Astrocyte of the hippocampus (primary cell): Measurements from ENCODE around the gene MFSD6.
A peak's percentile ranks its signal among the peaks of the same experiment; 100 is the strongest.
"Not testable (repeated sequence)": the region's sequence is repeated elsewhere in the genome, so short reads cannot be mapped to it uniquely, and the experiment has no call there.

Source experiments
- DNase-seq: peaks from one replicate; pipeline ENCODE4 v3.0.0; 2011; ENCODE audit warnings: low read depth, low spot score

MFSD6 gene

DNA sequence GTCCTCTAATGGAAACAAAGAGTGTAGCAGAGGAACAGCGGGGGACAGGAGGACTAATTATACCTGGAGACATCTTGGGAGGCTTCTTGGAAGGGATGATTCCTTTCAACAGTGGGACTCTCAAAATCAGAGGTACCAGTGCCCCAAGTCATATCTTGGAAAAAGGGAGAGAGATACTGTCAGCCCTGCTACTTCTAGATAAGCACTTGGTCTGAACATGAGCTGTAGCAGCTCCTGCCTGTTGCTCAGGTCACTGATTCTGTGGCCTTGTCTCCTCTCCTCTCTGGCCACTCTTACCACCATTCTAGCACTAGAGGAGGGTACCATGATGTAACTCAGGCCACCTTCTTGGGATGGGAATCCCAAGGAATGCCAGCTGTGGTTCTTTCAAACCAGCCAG is 54.5 kb downstream of the MFSD6 start:
- DNase-seq = no peak

DNA sequence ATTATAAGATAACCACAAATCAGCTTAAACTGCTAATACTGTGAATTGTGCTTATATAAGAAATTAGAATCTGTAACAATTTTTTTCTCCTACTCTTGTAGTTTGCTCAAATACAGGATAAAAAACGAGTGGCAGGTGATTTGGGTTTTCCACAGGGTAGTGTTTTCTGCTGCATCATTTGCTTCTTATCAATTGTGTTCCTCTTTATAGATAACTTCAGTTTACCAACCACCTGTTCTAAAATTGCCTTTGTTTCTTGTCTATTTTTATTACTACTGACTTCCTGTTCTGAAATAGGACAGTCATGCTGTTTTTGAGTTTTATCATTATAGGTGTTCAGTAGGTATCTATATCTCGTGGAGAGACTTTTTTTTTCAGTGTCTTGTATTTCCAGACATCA is 56.9 kb downstream of the MFSD6 start:
- no peak for DNase-seq

DNA sequence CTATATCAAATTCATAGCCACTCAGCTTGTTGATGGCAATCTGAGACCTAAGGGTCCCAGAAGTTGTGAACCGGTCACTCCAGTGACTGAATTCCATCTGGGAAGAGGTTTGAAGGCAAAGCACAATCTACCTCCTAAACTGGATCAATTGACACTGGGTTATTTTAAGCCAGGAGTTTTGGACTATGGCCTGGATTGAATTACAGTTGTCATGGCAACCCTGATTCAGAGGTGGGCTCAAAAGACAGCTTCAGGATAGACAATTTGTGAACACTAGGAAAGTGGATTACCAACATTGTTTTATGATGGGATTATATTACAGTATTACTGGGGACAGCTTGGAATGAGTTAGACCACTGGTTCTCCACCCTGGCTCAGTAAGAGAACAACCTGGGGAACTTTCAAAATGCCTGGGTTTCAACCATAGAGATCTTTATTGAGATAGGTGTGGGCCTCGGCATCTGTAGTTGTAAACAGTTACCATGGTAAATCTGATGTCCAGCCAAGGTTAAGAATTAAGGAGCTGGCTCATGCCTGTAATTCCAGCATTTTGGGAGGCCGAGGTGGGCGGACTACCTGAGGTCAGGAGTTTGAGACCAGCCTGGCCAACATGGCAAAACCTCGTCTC is 58.8 kb downstream of the MFSD6 start:
- peak; percentile 17 for DNase-seq

DNA sequence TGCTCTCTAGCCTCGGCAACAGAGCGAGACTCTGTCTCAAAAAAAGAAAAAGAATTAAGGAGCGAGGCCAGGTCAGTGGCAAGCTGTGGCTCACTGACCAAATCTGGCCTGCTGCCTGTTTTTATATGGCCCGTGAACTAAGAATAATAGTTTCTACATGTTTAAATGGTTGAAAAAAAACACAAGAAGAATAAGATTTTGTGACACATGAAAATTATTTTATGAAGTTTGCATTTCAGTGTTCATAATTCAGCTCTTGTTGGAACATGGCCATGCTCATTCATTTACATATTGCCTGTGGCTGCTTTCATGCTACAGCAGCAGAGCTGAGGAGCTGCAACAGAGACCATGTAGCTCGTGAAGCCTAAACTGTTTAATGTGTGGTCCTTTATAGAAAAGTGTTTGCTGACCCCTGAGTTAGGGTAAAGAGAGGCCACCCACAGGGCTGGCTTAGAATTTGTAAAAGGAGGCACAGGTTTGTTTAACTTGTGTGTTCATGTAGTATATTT is 59.5 kb downstream of the MFSD6 start:
- peak; percentile 36 for DNase-seq

DNA sequence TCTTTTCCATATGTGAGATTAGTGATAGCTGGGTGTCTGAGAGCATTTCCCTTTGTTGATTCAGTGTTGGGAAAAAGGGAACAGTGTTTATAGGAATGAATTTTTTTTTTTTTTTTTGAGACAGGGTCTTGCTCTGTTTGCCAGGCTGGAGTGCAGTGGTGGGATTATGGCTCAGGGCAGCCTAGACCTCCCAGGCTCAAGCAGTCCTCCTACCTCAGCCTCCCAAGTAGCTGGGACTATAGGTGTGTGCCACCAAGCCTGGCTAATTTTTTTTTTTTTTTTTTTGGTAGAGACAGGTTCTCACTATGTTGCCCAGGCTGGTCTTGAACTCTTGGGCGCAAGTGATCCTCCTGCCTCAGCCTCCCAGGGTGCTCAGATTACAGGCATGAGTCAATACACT is 60.2 kb downstream of the MFSD6 start:
- DNase-seq = not testable (repeated sequence)

DNA sequence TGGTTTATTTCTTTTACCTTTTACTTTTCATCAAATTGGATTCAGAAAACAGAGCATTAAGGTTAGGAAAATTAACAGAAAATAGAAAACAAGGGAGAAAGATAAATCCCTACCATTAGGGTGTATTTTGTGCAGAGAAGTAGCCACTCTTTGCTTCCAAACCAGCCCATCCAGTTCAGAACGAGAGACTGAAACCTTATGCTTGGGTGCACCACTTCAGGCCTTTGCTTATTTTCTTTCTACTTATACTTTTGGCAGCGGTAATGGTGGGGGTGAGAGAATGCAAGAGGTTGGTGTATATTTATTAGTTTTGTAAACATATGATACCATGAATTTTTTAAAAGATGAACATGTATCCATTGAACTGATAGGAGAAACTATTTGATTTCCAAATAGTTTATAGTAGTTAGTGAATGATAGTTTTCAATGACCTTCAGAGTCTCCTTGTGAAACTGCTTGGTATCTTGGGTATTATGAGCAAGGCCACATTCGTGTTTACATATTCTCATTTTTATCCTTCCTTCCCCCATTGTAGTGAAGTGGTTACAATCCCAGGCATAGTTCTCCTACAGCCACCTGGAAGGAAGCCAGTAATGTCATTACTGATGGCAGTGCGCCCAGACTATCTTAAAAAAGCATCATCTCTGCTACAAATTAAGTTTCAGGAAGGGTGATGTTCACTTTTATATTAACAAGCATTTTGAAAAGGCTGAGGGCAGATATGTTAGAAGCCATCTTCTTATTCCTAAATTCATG is 60.8 kb downstream of the MFSD6 start:
- peak; percentile 92 for DNase-seq

DNA sequence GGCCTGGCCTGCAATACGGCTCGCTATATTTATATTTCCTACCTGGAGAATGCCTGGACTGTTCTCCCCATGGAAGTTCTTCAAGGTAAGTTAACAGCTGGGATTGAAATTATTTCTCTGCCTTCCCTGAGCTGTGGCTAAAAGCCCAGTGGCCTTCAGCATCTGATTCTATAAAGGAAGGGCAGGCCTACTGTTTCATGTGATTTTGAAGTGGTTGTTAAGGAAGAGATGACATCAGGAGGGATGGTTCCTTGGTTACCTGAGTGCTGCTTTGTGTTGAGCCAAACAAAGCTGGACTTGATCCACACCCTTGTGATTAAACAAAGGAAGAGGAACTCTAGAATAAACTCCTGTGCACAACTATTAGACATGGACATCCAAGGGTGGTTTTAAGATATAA is 61.6 kb downstream of the MFSD6 start:
- DNase-seq = peak; percentile 48

DNA sequence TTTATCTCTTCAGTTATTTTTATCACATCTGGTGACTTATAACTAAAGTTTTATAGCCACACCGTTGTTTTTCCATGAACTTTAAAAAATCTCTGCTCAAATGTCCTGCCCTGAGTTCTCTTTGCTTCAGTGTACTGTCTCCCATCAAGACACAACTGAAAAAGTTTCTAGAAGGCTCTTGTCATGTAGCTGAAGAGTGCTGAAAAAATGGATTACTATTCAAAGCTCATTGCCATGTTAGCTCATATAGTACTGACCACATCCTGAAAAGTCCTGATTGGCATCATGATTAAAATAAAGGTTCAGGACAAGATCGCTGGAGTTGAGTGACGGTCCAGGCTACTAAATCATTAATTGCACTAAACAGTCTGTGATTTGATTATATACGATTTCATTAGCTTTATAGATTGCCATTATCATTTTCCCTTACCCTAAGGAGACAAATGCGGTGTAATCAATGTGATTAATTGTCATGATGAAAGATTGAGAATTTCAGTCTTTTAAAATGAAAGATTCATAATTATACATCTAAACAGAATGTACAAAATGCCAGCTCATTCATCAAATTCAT is 62.2 kb downstream of the MFSD6 start:
- no peak for DNase-seq

DNA sequence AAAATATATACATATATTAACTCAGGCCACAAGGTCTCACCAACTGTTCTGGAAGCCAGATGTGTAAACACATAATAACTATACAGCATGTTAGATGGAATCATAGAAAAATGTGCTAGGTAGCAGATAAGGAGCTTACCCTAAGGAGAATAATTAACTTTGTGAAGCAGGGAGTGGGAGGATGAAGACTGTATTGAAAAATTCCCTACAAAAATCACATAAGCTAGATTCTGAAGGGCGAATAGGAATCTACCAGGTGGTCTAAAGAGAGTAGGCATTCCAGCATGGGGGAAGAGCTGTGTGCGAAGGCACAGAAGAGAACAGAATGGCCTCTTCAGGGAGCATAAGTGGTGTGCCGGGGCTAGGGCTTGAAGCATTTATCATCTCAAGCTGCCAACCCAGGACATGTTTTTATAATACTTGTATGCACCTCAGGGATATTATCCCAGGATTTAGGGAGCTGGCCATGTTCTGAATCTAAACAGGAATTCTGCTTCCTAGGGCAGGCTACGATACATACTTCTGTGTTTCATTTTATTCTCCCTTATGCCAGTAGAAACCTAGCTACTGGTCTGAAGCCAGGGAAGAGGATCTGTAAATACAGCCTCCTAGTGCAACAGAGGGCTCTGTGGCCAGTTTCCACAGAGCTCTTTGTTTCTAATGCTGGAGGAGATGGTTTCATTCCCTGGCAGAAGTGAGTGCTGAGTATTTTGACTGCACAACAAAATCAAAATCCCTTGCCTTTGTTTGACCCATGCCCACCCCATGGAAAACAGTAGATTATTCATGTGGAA is 69.7 kb downstream of the MFSD6 start:
- DNase-seq = peak; percentile 15

DNA sequence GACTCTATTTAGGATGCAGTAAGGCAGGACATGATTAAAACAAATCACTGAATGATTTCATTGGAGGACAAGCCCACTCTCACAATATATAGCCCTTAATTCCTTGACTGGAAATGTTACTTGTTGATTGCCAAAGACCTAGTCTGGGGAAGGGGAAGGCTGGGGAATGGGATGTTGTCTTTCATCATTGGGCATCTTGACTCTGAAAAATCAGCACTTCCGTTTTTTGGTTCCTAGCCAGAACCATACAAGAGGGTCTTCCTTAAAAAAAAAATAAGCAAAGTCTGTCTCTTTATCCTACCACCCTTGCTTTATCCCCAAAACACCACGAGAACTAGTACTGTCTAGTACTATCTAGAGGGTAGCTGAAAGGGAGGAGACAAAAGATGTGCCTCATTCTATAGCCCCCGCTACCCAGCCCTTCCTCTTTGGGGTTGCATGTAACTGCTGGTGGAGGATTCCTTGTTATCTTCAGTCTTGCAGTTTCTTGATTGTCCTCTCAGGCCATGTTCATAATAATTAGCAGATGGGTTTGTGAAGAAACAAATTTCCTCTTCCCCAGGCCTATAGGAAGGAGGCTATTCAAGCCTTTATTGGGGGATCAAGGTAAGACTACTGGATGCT is 70.5 kb downstream of the MFSD6 start:
- DNase-seq = no peak

DNA sequence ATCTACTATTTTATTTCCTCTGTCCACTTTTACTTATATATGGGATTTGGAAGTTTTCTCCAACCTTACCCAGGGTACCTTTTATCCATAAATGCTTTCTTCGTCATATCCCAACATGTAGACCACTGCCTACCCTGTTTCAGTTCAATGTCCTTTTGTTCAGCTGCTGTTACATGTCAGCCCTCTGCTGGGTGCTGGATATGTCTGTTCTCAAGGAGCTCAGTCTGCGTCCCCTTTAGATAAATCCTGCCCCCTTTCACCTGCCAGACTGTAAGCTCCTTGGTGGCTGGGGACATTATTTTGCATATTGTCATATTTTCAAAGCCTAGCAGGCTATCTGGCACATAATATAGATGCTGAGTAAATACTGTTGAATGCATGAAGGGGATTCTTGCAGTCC is 73.2 kb downstream of the MFSD6 start:
- no peak for DNase-seq

DNA sequence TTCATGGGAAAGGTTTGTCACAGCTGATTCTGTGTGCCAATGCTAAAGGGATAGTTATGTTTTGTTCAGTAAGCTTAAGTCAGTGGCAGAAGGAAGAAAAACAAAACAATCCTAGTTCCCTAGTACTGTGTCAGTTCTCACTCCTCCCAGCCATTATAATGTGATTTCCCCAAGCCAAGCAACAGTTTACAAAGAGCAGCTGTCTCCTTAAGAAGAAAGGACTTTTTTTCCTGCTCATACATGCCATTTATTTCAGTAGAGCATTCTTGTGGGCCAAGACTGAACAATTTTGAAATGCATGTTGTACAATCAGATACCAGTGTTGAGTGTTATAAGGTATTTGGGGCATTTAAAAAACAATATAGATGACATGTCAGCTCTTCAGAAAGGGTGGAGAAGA is 74.3 kb downstream of the MFSD6 start:
- peak; percentile 6 for DNase-seq

DNA sequence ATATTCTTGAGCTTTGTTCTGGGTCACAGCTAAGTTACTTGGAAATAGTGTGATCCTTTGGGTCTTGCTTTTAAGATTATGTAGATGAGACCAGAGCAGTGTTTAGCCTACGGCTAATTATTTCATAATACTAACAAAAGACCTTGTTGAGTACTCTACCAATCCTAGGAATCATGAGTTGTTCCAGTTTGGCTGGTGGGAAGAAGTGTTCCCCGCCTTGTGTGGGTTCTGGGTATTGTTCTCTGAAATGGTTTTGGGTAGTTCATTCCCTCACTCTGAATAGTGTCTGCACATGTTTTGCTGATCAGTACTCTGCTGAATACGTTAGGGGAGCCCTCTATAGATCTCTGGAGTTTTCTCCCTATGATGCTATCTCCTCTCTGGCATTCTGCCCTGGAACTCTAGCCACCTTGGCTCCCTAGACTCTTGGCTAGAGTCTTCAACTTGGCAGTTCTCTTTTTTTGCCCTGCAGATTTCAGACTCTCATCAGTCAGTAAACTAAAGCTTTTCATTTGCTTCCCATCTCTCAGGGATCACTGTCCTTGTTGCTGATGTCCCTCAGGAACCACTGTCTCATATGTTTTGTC is 78.0 kb downstream of the MFSD6 start:
- DNase-seq = peak; percentile 32

DNA sequence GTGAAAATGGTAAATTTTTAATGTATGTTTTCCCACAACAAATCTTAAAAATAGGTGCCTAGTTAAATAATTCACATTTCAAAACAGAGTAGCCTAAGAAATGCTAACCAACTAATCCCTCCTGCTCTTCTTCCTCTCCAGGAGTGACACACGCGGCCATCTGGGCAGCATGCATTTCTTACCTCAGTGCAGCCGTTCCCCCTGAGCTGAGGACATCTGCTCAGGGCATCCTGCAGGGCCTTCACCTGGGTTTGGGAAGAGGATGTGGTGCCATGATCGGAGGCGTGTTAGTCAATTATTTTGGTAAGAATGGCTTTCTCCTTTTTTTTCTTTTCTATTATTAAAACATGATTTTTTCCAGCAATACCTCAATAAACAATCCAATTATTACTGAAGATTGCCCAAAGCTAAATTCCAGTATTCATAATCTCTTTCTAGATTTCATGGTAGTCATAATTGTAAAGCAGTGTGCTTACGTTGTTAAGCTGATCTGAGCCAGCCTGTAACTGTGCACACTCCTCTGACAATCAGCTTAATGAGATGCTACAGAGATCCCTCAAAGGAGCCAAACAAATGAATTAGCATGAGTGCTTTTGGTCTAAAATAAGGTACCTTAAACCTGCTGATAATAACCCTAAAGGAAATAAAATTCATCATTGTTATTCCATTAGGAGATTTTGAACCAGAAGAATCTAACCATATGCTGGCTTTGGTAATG is 80.5 kb downstream of the MFSD6 start:
- no peak for DNase-seq

DNA sequence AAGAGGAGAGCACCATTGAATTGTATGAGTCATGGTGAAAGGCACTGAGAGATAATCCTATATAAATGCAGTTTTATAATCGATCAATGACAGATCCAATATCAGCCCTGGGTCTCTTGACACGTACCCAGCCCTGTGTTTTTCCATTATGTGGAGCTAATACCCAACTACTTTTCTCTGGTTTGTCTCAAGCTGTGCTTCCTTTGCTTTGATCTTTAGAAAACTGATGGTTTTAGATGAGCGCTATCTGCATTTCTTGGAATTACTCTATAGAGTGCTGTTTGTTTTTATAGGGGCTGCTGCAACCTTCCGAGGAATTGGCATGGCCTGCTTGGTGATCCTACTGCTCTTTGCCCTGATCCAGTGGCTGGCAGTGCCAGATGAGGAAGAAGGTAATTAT is 81.3 kb downstream of the MFSD6 start:
- DNase-seq = no peak

DNA sequence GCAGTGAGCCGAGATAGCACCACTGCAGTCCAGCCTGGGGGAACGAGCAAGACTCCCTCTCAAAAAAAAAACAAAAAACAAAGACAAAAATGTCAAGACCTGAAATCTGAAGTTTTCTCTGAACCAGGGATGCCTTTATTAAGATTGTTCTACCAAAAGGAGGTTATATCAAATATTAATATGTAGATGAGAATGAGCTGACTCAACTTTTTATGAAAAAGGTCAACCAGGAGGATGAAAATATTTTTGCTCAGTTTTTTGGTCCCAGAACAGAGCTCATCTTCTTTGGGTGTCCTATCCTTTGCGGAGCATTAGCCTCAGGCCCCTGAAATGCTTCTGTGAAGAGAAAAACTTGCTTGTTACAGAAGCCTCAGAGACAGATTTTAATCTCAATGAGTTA is 82.3 kb downstream of the MFSD6 start:
- DNase-seq = no peak

DNA sequence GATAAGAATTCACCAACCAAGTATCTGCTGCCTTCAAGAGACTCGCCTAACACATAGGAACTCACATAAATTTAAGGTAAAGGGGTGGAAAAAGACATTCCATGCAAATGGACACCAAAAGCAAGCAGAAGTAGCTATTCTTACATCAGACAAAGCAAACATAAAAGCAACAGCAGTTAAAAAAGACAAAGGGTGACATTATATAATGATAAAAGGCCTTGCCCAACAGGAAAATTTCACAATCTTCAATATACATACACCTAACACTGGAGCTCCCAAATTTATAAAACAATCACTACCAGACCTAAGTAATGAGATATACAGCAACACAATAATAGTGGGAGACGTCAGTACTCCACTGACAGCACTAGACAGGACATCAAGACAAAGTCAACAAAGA is 84.9 kb downstream of the MFSD6 start:
- DNase-seq = no peak

DNA sequence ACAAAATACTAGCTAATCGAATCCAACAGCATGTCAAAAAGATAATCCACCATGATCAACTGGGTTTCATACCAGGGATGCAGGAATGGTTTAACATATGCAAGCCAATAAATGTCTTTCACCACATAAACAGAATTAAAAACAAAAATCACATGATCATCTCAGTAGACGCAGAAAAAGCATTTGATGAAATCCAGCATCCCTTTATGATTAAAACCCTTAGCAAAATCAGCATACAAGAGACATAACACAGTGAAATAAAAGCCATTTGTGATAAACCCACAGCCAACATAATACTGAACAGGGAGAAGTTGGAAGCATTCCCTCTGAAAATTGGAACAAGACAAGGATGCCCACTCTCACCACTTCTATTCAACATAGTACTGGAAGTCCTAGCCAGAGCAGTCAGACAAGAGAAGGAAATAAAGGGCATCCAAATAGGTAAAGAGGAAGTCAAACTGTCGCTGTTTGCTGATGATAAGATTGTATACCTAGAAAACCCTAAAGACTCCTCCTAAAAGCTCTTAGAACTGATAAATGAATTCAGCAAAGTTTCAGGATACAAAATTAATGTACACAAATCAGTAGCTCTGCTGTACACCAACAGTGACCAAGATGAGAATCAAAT is 86.6 kb downstream of the MFSD6 start:
- not testable (repeated sequence) for DNase-seq

DNA sequence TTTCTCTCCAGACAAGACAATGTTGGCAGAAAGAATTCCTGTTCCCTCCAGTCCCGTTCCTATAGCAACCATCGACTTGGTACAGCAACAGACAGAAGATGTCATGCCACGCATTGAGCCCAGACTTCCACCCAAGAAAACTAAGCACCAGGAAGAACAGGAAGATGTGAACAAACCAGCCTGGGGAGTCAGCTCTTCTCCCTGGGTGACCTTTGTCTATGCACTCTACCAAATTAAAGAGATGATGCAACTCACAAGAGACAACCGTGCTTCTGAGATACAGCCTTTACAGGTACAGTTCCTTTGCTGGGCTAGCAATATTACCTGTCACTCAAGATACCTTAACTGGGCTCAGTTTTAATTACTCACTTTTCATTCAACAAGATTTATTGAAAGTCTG is 89.3 kb downstream of the MFSD6 start:
- DNase-seq = peak; percentile 19

DNA sequence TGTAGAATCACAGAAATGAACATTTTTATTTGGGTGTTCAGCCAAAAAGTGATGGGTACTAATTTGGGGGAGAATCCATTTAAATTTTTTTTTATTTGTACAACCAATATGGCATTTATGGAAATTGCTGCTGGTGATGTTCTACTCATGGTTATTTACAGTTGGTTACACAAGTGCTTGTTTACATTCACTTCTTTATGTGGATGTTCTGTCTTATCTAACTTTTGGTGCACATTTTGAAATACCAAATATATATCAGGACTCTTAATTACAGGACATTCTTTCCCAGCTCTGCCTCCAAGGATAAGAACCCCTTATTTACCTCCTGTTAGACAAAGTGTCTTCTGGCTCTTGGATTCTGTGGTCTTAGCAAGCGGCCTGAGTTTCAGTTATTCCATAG is 91.1 kb downstream of the MFSD6 start:
- DNase-seq = no peak
